ENCODE measurements around the gene ARHGEF7. TPM values are rescaled to one million over a fixed set of nuclear protein-coding genes. Genes with fewer than 3 reads are reported as not detected.

The ARHGEF7 gene
- total RNA-seq, 1 donor from 2014 or later: 86.5 TPM

DNA sequence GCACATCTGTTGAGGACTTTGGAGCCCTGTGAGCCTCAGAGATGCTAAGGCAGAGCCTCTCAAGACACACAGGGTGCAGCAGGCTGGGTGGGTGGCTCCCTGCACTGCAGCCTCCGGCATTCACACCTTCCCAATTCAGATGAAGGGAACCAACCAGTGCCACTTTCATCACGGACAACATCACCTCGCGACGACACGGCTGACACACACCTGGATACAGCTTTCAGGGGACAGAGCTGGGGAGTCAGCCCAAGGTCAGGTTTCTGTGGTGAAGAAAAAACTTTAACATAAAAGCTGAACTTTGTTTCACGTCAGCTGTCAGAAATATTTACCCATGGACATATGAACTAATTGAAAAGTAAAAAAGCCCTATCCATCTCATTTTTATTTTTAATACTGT lies 24.9 kb upstream of the ARHGEF7 start:
- no peaks in the 10 kb centered on the region for H3K9me3 Mint-ChIP-seq (ENCODE audit: low read depth)
- H3K27ac Mint-ChIP-seq: no peak overlapping the region
- DNase-seq (ENCODE audit: low spot score, unreplicated experiment): no peak
- H3K36me3 Mint-ChIP-seq (ENCODE audit: insufficient read depth): no peaks in the 10 kb centered on the region
- TF ChIP-seq CTCF (IDR thresholded peaks at IDR 0.05; ENCODE audit: unreplicated experiment): no peak
- H3K4me1 Mint-ChIP-seq (ENCODE audit: low read depth): no peaks in the 10 kb centered on the region
- peaks cover 28% of the 10 kb centered on the region for H3K27me3 Mint-ChIP-seq
- no peak overlapping the region for H3K4me3 Mint-ChIP-seq (ENCODE audit: low read depth)

DNA sequence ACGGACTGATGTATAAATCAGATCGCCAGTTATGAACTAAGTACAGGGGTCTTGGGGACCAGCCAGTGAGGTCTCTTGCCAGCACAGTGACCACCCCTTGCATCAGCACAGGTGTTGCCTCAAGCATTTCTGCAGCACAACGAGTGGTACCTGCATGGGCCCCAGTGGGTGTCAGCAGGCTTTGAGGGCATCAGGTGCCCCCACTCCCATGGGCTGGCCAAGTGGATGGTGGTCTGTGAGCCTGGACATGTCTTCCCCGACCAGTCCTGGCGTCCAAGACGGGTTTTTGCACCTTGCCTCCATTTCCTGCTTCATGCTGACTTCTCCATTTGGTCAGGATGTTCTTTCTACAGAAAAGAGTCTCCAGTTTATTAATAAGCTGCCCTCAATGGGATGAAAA lies 22.4 kb upstream of the ARHGEF7 start:
- no peaks in the 10 kb centered on the region for H3K9me3 Mint-ChIP-seq (ENCODE audit: low read depth)
- no peak for DNase-seq (ENCODE audit: low spot score, unreplicated experiment)
- no peak for TF ChIP-seq CTCF (IDR thresholded peaks at IDR 0.05; ENCODE audit: unreplicated experiment)
- H3K27me3 Mint-ChIP-seq: peaks cover 52% of the 10 kb centered on the region
- no peaks in the 10 kb centered on the region for H3K36me3 Mint-ChIP-seq (ENCODE audit: insufficient read depth)
- no peaks in the 10 kb centered on the region for H3K4me1 Mint-ChIP-seq (ENCODE audit: low read depth)
- no peak overlapping the region for H3K27ac Mint-ChIP-seq
- no peak overlapping the region for H3K4me3 Mint-ChIP-seq (ENCODE audit: low read depth)

GRCh38 chr13:111093136-111093535 lies 22.0 kb upstream of the ARHGEF7 start:
- TF ChIP-seq CTCF (IDR thresholded peaks at IDR 0.05; ENCODE audit: unreplicated experiment): no peak
- H3K27me3 Mint-ChIP-seq: peaks cover 57% of the 10 kb centered on the region
- no peak for DNase-seq (ENCODE audit: low spot score, unreplicated experiment)
- H3K4me3 Mint-ChIP-seq (ENCODE audit: low read depth): no peak overlapping the region
- H3K9me3 Mint-ChIP-seq (ENCODE audit: low read depth): no peaks in the 10 kb centered on the region
- no peaks in the 10 kb centered on the region for H3K4me1 Mint-ChIP-seq (ENCODE audit: low read depth)
- no peaks in the 10 kb centered on the region for H3K36me3 Mint-ChIP-seq (ENCODE audit: insufficient read depth)
- no peak overlapping the region for H3K27ac Mint-ChIP-seq

GRCh38 chr13:111093634-111094033 lies 21.5 kb upstream of the ARHGEF7 start:
- Mint-ChIP-seq H3K4me1 (ENCODE audit: low read depth) (no peaks in the 10 kb centered on the region), H3K9me3 (ENCODE audit: low read depth) (no peaks in the 10 kb centered on the region), H3K27me3 (peaks cover 62% of the 10 kb centered on the region), H3K27ac (no peak overlapping the region), H3K36me3 (ENCODE audit: insufficient read depth) (no peaks in the 10 kb centered on the region), H3K4me3 (ENCODE audit: low read depth) (no peak overlapping the region)
- TF ChIP-seq CTCF (IDR thresholded peaks at IDR 0.05; ENCODE audit: unreplicated experiment): no peak
- no peak for DNase-seq (ENCODE audit: low spot score, unreplicated experiment)

DNA sequence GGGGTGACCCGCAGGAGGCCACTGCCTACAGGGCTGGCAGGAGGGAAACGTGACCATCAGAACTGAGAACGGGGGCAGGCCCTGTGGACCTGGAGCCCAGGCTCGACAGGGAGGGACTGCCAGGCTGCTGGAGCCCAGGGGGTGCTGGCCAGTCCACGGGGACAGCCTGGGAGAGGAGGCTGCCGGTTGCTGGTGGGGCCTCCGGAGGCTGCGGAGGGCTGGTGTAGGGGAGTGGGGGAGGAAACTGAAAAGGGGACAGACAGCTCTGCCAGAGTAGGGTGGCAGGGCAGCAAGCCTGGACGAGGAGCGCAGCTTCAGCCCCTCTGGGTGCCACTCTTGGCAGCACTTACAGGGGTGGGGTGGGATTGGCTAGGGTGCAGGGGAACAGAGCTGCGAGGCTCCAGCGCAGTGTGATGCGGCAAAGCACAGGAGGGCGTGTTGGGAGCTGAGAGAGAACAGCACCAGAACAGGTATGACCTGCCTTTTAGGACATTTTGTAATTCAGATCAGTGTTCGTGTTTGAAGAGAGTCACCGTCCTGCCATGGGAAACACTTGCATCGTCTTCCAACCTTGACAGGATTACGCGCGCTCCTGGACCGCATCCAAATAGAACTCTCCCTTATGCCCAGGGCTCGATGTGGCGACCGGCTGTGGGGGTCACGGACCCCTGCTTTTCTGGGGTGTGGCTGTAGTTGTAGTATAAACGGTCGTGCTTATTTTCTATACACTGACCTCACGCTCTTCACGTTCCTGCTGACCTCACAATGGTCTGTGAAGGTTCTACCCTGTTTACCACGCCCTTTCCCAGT lies 19.9 kb upstream of the ARHGEF7 start:
- H3K4me1 Mint-ChIP-seq (ENCODE audit: low read depth): no peaks in the 10 kb centered on the region
- no peak overlapping the region for H3K4me3 Mint-ChIP-seq (ENCODE audit: low read depth)
- DNase-seq (ENCODE audit: low spot score, unreplicated experiment): no peak
- H3K36me3 Mint-ChIP-seq (ENCODE audit: insufficient read depth): no peaks in the 10 kb centered on the region
- no peak for TF ChIP-seq CTCF (IDR thresholded peaks at IDR 0.05; ENCODE audit: unreplicated experiment)
- no peak overlapping the region for H3K27ac Mint-ChIP-seq
- no peaks in the 10 kb centered on the region for H3K9me3 Mint-ChIP-seq (ENCODE audit: low read depth)
- peaks cover 72% of the 10 kb centered on the region for H3K27me3 Mint-ChIP-seq

Data from progenitor cell of endocrine pancreas (in vitro differentiated cells).